ENCODE data around the gene ASAP3. TPM values are rescaled to one million over a fixed set of nuclear protein-coding genes. Genes with fewer than 3 reads are reported as not detected.

The ASAP3 gene
- total RNA-seq, 2 donors from 2014 or later, result 28.2 to 50.4 TPM

DNA sequence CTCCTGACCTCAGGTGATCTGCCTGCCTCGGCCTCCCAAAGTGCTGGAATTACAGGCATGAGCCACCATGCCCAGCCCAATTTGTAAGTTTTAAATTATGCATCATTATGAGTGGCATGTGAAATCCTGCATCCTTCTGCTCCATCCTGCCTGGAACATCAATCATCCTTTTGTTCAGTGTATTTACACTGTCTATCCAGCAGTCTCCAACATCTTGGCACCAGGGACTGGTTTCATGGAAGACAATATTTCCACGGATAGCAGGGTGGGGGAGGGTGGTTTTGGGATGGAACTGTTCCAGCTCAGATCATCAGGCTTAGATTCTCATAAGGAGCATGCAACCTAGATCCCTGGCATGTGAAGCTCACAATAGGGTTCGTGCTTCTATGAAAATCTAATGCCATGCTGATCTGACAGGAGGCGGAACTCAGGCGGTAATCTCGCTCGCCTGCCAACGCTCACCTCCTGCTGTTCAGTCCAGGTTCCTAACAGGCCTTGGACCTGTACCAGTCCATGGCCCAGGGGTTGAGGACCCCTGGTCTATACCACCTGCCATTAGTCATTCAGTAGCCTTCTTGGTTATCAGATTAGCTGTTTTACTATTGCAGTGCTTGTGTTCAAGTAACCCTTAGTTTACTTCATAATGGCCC lies 37.2 kb downstream of the ASAP3 start:
- peaks cover 0 to 5% of the 10 kb centered on the region in 2 donors for H3K4me1 ChIP-seq (ENCODE audit: control insufficient read depth in 1 of 2, low read depth in 2 of 2)
- peaks cover 8% of the 10 kb centered on the region for H3K36me3 ChIP-seq
- H3K4me3 ChIP-seq, result no peak overlapping the region
- no peak for ATAC-seq (ENCODE audit: insufficient number of reproducible peaks, low FRiP score, low read depth)
- H3K9me3 ChIP-seq, result no peaks in the 10 kb centered on the region
- TF ChIP-seq, protein P1, sequence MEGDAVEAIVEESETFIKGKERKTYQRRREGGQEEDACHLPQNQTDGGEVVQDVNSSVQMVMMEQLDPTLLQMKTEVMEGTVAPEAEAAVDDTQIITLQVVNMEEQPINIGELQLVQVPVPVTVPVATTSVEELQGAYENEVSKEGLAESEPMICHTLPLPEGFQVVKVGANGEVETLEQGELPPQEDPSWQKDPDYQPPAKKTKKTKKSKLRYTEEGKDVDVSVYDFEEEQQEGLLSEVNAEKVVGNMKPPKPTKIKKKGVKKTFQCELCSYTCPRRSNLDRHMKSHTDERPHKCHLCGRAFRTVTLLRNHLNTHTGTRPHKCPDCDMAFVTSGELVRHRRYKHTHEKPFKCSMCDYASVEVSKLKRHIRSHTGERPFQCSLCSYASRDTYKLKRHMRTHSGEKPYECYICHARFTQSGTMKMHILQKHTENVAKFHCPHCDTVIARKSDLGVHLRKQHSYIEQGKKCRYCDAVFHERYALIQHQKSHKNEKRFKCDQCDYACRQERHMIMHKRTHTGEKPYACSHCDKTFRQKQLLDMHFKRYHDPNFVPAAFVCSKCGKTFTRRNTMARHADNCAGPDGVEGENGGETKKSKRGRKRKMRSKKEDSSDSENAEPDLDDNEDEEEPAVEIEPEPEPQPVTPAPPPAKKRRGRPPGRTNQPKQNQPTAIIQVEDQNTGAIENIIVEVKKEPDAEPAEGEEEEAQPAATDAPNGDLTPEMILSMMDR (IDR thresholded peaks at IDR 0.05), result no peak
- H3K27ac ChIP-seq, result no peak overlapping the region
- no peak for DNase-seq (ENCODE audit: low spot score)
- no peaks in the 10 kb centered on the region for H3K27me3 ChIP-seq (replicated peaks; ENCODE audit: insufficient read depth)

GRCh38 chr1:23444596-23445390 lies 39.2 kb downstream of the ASAP3 start:
- Histone ChIP-seq H3K27me3 (replicated peaks; ENCODE audit: insufficient read depth) (no peaks in the 10 kb centered on the region), H3K9me3 (no peaks in the 10 kb centered on the region), H3K4me1 (ENCODE audit: control insufficient read depth in 1 of 2, low read depth in 2 of 2) (no peaks in the 10 kb centered on the region), H3K27ac (no peak overlapping the region), H3K4me3 (no peak overlapping the region), H3K36me3 (peaks cover 17% of the 10 kb centered on the region)
- DNase-seq (ENCODE audit: low spot score) (no peak), ATAC-seq (ENCODE audit: insufficient number of reproducible peaks, low FRiP score, low read depth) (no peak)
- TF ChIP-seq, protein P1 (IDR thresholded peaks at IDR 0.05), result no peak

- H3K27me3 ChIP-seq (replicated peaks; ENCODE audit: insufficient read depth), result no peaks in the 10 kb centered on the region
- no peak overlapping the region for H3K27ac ChIP-seq
- H3K9me3 ChIP-seq, result no peaks in the 10 kb centered on the region
- H3K4me1 ChIP-seq (ENCODE audit: control insufficient read depth in 1 of 2, low read depth in 2 of 2), result no peaks in the 10 kb centered on the region
- TF ChIP-seq, protein P1 (IDR thresholded peaks at IDR 0.05), result no peak
- DNase-seq (ENCODE audit: low spot score), result peak; percentile 27
- H3K36me3 ChIP-seq, result peaks cover 17% of the 10 kb centered on the region
- no peak for ATAC-seq (ENCODE audit: insufficient number of reproducible peaks, low FRiP score, low read depth)
- H3K4me3 ChIP-seq, result no peak overlapping the region
Measured at GRCh38 chr1:23444104-23444533, 39.9 kb downstream of the ASAP3 start.

DNA sequence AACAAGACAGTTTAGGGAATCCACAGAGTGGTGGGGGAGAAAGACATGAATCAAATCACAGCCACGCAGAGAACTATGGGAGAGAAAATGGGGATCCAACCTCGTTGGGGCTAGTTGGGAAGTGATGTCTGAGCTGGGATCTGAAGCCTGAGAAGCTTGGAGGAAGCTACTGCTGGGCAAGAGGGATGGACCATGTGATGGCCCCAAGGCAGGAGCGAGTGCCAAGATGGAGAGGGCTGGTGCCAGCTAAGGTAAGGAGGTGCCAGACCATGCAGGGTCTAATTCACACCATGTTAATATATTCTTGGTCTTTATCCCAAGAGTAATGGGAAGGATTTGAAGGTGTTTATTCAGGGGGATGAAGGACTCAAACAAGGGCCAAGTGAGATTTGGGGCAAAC lies 41.2 kb downstream of the ASAP3 start:
- Histone ChIP-seq H3K36me3 (peaks cover 17% of the 10 kb centered on the region), H3K4me3 (no peak overlapping the region), H3K27ac (no peak overlapping the region), H3K9me3 (no peaks in the 10 kb centered on the region), H3K4me1 (ENCODE audit: control insufficient read depth in 1 of 2, low read depth in 2 of 2) (no peaks in the 10 kb centered on the region), H3K27me3 (replicated peaks; ENCODE audit: insufficient read depth) (no peaks in the 10 kb centered on the region)
- ATAC-seq (ENCODE audit: insufficient number of reproducible peaks, low FRiP score, low read depth), result no peak
- DNase-seq (ENCODE audit: low spot score), result no peak
- TF ChIP-seq, protein P1 (IDR thresholded peaks at IDR 0.05), result no peak

GRCh38 chr1:23441446-23442148 lies 42.4 kb downstream of the ASAP3 start:
- TF ChIP-seq, protein P1 (IDR thresholded peaks at IDR 0.05), result no peak
- no peak for ATAC-seq (ENCODE audit: insufficient number of reproducible peaks, low FRiP score, low read depth)
- H3K9me3 ChIP-seq, result no peaks in the 10 kb centered on the region
- H3K27ac ChIP-seq, result no peak overlapping the region
- H3K4me3 ChIP-seq, result no peak overlapping the region
- peaks cover 17% of the 10 kb centered on the region for H3K36me3 ChIP-seq
- no peak for DNase-seq (ENCODE audit: low spot score)
- H3K27me3 ChIP-seq (replicated peaks; ENCODE audit: insufficient read depth), result no peaks in the 10 kb centered on the region
- H3K4me1 ChIP-seq (ENCODE audit: control insufficient read depth in 1 of 2, low read depth in 2 of 2), result no peaks in the 10 kb centered on the region

All from thoracic aorta (tissue), 2 donors.